NCI-H69 (cell line): Measurements from ENCODE around the gene RAPSN.

Experiments used
- DNase-seq: peaks from one replicate; lab custom pipeline; 2025; lab: John Stamatoyannopoulos, UW

Gene RAPSN

GRCh38 chr11:47448566-47449427 is at the start of gene RAPSN:
TSS of gene RAPSN (minus strand) at chr11:47449136. CDS start at chr11:47448964, 172 bp downstream.
- no peak for DNase-seq

- DNase-seq: no peak
These were observed 49.2 kb upstream of the RAPSN start for GRCh38 chr11:47498149-47498548.

- DNase-seq: no peak
These were observed 47.9 kb upstream of the RAPSN start for GRCh38 chr11:47496808-47497207.

- DNase-seq: no peak
These were observed 46.9 kb upstream of the RAPSN start for GRCh38 chr11:47495856-47496217.

GRCh38 chr11:47495011-47495855 is 46.3 kb upstream of the RAPSN start:
- DNase-seq: no peak

GRCh38 chr11:47489395-47489755 is 40.4 kb upstream of the RAPSN start:
- DNase-seq: no peak

- DNase-seq: no peak
These were observed 39.9 kb upstream of the RAPSN start for GRCh38 chr11:47488674-47489394.

- no peak for DNase-seq
These were observed 39.2 kb upstream of the RAPSN start for GRCh38 chr11:47488111-47488510.

GRCh38 chr11:47487421-47487820 is 38.5 kb upstream of the RAPSN start:
- peak; percentile 45 for DNase-seq

DNA sequence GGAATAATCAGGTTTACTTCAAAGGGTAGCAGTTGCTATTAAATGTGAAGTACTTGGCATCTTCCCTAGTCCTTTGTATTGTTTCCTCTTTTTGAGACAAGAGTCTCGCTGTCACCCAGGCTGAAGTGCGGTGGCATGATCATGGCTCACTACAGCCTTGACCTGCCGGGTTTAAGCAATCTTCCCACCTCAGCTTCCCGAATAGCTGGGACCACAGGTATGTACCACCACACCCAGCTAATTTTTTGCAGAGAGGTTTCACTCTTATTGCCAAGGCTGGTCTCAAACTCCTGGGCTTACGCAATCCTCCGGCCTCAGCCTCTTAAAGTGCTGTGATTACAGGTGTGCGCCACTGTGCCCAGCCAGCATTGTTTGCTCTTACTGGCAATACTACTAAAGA is 36.2 kb upstream of the RAPSN start:
- DNase-seq: no peak

DNA sequence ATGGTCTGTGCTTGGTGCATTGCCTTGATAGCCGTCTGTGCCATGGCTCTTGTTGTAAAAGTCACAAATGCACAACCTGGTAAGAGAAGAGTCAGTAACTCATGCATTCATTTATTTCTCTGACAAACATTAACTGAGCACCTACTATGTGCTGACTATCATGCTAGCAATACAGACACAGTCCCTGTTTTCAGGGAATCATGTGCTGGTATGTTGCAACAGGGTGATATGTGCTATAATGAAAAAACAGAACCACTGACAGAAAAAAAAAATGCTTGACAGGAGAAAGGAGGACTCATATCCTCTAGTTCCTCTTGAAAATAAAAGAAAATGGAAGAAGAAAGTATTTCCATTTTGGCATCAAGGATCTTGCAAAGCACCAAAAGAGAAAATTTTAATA is 34.5 kb upstream of the RAPSN start:
- no peak for DNase-seq

DNA sequence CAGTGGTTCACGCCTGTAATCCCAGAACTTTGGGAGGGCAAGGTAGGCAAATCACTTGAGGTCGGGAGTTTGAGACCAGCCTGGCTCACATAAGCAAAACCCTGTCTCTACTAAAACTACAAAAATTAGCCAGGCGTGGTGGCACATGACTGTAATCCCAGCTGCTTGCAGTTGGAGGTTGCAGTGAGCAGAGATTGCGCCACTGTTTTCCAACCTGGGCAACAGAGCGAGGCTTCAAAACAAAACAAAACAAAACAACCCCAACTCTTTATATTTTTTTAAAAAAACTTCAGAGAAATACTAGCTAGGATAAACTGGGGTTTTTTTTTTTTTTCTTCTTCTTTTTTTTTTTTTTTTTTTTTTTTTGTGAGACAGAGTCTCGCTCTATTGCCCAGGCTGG is 31.8 kb upstream of the RAPSN start:
- no peak for DNase-seq

- DNase-seq: no peak
These were observed 29.9 kb upstream of the RAPSN start for GRCh38 chr11:47478651-47479329.

DNA sequence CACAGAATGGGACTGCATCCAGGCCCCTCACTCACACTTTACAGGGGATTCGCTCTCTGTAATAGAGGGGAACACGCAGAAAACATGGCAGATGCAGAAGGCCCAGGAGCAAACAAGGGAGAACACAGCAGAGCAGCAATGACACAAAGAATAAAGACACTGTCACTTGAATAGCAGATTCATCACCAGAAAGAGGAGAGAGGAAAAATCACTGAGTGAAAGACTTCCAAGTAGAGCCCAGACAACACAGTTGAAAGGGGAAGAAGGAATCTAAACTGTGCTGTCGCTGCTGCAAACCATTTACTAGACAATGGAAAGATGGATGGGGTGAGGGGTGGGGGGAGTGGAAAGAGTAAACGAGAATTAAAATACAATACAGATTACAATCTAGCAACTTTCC is 28.8 kb upstream of the RAPSN start:
- no peak for DNase-seq

DNA sequence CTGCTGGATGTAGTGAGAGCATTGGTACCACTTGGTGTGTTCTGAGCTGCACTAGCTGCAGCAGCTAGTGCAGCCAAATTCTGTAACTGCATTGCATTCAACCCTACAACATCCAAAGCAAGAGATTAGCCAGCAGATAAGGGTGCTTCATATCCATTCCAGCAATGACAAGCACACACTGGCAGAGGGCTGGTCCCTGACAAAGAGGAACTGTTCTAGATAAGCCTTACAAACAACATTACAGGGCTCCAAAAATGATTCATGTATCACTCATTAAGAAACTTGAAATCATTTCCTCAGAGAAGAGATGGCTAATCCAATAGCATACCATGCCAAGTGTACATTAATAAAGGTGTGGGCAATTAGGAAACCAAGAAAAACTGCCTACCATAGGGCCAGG is 28.4 kb upstream of the RAPSN start:
- no peak for DNase-seq

DNA sequence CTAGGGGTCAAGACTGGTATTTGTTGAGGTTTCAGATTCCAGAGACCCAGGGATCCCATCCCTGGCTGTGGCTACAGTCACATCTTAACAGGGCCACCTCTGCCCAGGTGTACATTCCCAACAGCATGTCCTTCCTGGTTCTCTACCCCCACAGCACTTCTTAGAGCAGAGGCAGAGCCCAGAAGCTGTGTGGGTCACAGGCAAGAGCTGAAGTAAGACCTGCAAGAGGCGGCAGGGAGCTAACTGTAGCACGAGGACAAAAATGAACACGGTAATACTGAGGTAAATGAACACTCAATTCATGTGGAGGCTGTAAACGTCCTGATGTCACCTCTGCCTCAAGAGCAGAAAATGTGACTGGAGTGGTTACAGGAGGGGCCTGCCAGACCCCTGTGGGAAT is 21.7 kb upstream of the RAPSN start:
- no peak for DNase-seq

DNA sequence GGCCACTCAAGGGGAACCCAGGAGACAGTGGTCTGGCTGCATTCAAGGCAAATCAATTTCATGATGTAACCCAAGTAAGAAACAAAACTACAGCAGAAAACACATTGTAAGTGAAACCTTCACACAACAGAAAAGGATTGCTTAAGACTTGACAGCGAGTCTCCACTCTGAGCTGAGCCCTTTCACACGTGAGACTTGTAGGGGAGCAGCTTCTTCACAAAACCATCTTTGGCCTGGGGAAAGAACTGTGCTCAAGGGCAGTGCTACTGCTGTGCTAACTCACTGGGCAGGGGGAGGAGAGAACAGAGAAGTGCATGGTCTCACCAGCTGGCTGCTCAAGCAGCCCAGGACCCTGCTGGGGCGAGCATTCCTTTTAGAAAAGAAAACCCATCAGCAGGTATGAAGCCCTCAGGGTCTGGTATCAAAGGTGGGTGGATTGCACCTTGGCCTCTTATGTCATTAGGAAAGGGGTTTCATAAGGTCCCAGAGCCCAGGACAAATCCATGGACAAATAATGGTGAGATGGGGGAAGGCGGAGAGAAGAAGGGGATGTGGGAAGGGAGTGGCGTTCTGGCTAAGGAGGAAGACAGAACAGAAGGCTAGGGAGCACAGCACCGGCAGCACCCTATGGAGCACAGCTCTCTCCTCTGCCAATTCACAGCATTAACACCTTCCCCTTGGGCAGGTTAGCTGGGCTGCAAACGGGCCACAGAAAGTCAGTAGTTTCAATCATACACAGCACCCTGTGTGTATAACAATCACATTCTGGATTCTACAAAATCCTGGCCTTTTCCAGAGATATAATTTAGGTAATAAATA is 20.6 kb upstream of the RAPSN start:
- peak; percentile 83 for DNase-seq

- peak; percentile 70 for DNase-seq
These were observed 19.8 kb upstream of the RAPSN start for GRCh38 chr11:47468598-47469214.

DNA sequence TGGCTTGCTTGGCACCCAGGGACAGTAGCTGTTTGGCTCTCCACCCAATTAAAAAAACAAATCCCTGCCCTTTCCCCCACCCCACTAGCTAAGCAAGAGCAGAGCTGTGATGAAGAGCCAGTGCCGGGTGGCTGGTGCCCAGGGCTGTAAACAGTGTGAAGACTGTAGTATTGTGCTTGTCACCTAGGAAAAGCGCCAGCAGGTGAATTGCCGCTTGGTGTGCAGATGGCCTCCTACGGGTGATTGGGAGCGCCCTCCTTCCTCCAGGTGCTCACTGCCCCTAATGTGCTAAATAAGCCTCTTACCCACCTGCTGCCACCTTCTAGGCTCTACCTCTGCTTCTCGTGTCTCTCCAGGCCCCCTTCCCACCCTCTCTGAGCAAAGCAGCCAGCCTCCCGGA is 18.4 kb upstream of the RAPSN start:
- peak; percentile 99 for DNase-seq

- DNase-seq: peak; percentile 99
These were observed 17.8 kb upstream of the RAPSN start for GRCh38 chr11:47466701-47467250.
